ENCODE measurements around the gene USF3. TPM values are rescaled to one million over a fixed set of nuclear protein-coding genes. Genes with fewer than 3 reads are reported as not detected.

USF3 gene, protein sequence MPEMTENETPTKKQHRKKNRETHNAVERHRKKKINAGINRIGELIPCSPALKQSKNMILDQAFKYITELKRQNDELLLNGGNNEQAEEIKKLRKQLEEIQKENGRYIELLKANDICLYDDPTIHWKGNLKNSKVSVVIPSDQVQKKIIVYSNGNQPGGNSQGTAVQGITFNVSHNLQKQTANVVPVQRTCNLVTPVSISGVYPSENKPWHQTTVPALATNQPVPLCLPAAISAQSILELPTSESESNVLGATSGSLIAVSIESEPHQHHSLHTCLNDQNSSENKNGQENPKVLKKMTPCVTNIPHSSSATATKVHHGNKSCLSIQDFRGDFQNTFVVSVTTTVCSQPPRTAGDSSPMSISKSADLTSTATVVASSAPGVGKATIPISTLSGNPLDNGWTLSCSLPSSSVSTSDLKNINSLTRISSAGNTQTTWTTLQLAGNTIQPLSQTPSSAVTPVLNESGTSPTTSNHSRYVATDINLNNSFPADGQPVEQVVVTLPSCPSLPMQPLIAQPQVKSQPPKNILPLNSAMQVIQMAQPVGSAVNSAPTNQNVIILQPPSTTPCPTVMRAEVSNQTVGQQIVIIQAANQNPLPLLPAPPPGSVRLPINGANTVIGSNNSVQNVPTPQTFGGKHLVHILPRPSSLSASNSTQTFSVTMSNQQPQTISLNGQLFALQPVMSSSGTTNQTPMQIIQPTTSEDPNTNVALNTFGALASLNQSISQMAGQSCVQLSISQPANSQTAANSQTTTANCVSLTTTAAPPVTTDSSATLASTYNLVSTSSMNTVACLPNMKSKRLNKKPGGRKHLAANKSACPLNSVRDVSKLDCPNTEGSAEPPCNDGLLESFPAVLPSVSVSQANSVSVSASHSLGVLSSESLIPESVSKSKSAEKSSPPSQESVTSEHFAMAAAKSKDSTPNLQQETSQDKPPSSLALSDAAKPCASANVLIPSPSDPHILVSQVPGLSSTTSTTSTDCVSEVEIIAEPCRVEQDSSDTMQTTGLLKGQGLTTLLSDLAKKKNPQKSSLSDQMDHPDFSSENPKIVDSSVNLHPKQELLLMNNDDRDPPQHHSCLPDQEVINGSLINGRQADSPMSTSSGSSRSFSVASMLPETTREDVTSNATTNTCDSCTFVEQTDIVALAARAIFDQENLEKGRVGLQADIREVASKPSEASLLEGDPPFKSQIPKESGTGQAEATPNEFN (N-terminal part only)
- total RNA-seq, result 32.8 TPM
- 1 to 10 TPM; 3.1 to 4.3 (median 3.4) TPM for polyA plus RNA-seq

DNA sequence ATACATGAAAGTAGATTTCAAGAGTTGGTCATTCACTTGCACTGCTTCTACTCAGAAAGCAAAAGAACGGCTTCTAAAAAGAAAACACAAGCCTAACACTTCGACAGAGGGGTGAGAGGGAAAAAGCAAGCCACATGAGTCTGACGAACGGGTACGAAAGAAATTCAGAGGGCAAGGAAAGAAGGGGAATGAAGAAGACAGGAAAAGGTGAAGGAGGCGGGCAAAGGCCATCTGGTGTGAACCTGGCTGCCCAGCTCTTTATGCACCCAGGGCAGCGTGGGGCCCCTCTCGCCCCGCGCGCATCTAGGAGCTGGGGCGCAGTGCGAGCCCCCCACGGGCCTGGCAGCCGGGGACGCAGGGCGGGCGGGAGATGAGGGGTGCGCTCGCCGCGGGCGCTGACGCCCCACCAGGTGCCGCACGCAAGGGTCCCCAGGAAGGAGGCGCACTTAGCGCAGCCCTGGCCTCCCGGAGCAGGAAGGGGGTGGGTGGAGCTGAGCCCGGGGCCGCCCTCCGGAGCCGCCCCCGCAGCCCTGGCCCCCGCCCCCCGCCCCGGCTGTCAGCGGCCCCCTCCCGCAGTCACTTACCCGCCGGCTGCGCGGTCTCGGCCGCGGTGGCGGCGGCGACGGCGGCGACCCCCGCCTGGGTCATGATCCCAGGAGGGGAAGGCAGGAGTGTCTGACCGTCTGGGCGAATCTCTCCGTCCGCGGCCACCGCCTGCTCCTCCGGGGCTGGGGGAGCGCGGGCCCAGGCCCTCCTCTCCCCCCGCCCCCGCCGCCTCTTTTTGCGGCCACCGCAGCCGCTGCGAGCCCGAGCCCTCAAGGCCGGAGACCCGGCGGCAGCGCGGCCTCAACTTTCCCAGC is at the start of gene USF3:
Gene USF3, minus strand, starts transcription at position 857 of the 860 bp plus-strand sequence. CDS start 21,764 bp downstream, outside the sequence.
- H3K4me3 ChIP-seq (ENCODE audit: low read depth, low read length), result peak within 1 kb of the TSS; percentile 99
- DNase-seq (peak; percentile 82 to 88 (median 85)), ATAC-seq (ENCODE audit: low read depth in 2 of 2) (peak; percentile 67 to 70)
- H3K36me3 Mint-ChIP-seq, result no peaks in the 10 kb centered on the region
- no peaks in the 10 kb centered on the region for H3K27me3 Mint-ChIP-seq
- H3K9me3 ChIP-seq (ENCODE audit: control insufficient read depth in 2 of 2, low read length in 2 of 2), result no peaks in the 10 kb centered on the region
- H3K27me3 ChIP-seq (ENCODE audit: control insufficient read depth, insufficient read depth, low read length), result no peaks in the 10 kb centered on the region
- no peaks in the 10 kb centered on the region for H3K36me3 ChIP-seq (ENCODE audit: control insufficient read depth, insufficient read depth, low read length)
- peaks cover 13 to 34% (median 26%) of the 10 kb centered on the region in 4 donors for H3K4me1 Mint-ChIP-seq
- H3K27ac Mint-ChIP-seq, result peak within 1 kb of the TSS; percentile 95 to 98 (median 97)
- peak within 1 kb of the TSS; percentile 94 to 100 (median 99) for H3K4me3 Mint-ChIP-seq
- no peaks in the 10 kb centered on the region for H3K9me3 Mint-ChIP-seq
- peaks cover 31% of the 10 kb centered on the region for H3K4me1 ChIP-seq (ENCODE audit: control insufficient read depth, insufficient read depth, low read length, poor library complexity, severe bottlenecking)
- peak within 1 kb of the TSS; percentile 97 for H3K27ac ChIP-seq (ENCODE audit: insufficient read depth, low read length, poor library complexity, severe bottlenecking)

- H3K4me3 Mint-ChIP-seq, result peak within 1 kb of the TSS; percentile 95 to 100 (median 98)
- Histone ChIP-seq H3K4me1 (ENCODE audit: control insufficient read depth, insufficient read depth, low read length, poor library complexity, severe bottlenecking) (peaks cover 61% of the 10 kb centered on the region), H3K9me3 (ENCODE audit: control insufficient read depth in 2 of 2, low read length in 2 of 2) (no peaks in the 10 kb centered on the region), H3K27me3 (ENCODE audit: control insufficient read depth, insufficient read depth, low read length) (no peaks in the 10 kb centered on the region), H3K36me3 (ENCODE audit: control insufficient read depth, insufficient read depth, low read length) (no peaks in the 10 kb centered on the region), H3K27ac (ENCODE audit: insufficient read depth, low read length, poor library complexity, severe bottlenecking) (peak within 1 kb of the TSS; percentile 100), H3K4me3 (ENCODE audit: low read depth, low read length) (peak within 1 kb of the TSS; percentile 89)
- no peaks in the 10 kb centered on the region for H3K36me3 Mint-ChIP-seq
- H3K27me3 Mint-ChIP-seq, result peaks cover 10% of the 10 kb centered on the region
- peak within 1 kb of the TSS; percentile 100 for H3K27ac Mint-ChIP-seq
- ATAC-seq (ENCODE audit: low read depth in 2 of 2) (peak; percentile 73 to 77), DNase-seq (peak; percentile 89 to 94 (median 93))
- no peaks in the 10 kb centered on the region for H3K9me3 Mint-ChIP-seq
- peaks cover 34 to 69% (median 46%) of the 10 kb centered on the region in 4 donors for H3K4me1 Mint-ChIP-seq
Observed at GRCh38 chr3:113745756-113746547, 49.5 kb upstream of the USF3 start, which contains the start of gene NAA50. TSS of gene NAA50 (minus strand) at chr3:113746249. CDS start at chr3:113745949, 300 bp downstream.

GRCh38 chr3:113744941-113745755 is 48.7 kb upstream of the USF3 start:
- H3K4me3 Mint-ChIP-seq, result peak overlapping the region; percentile 95 to 100 (median 98)
- H3K27me3 ChIP-seq (ENCODE audit: control insufficient read depth, insufficient read depth, low read length), result no peaks in the 10 kb centered on the region
- DNase-seq (peak; percentile 77 to 93 (median 85)), ATAC-seq (ENCODE audit: low read depth in 2 of 2) (peak; percentile 78 to 80)
- no peaks in the 10 kb centered on the region for H3K36me3 Mint-ChIP-seq
- H3K9me3 ChIP-seq (ENCODE audit: control insufficient read depth in 2 of 2, low read length in 2 of 2), result no peaks in the 10 kb centered on the region
- peak overlapping the region; percentile 89 for H3K4me3 ChIP-seq (ENCODE audit: low read depth, low read length)
- H3K27ac Mint-ChIP-seq, result peak overlapping the region; percentile 100
- H3K9me3 Mint-ChIP-seq, result no peaks in the 10 kb centered on the region
- peak overlapping the region; percentile 100 for H3K27ac ChIP-seq (ENCODE audit: insufficient read depth, low read length, poor library complexity, severe bottlenecking)
- peaks cover 34 to 74% (median 48%) of the 10 kb centered on the region in 4 donors for H3K4me1 Mint-ChIP-seq
- peaks cover 62% of the 10 kb centered on the region for H3K4me1 ChIP-seq (ENCODE audit: control insufficient read depth, insufficient read depth, low read length, poor library complexity, severe bottlenecking)
- no peaks in the 10 kb centered on the region for H3K36me3 ChIP-seq (ENCODE audit: control insufficient read depth, insufficient read depth, low read length)
- peaks cover 10% of the 10 kb centered on the region for H3K27me3 Mint-ChIP-seq

DNA sequence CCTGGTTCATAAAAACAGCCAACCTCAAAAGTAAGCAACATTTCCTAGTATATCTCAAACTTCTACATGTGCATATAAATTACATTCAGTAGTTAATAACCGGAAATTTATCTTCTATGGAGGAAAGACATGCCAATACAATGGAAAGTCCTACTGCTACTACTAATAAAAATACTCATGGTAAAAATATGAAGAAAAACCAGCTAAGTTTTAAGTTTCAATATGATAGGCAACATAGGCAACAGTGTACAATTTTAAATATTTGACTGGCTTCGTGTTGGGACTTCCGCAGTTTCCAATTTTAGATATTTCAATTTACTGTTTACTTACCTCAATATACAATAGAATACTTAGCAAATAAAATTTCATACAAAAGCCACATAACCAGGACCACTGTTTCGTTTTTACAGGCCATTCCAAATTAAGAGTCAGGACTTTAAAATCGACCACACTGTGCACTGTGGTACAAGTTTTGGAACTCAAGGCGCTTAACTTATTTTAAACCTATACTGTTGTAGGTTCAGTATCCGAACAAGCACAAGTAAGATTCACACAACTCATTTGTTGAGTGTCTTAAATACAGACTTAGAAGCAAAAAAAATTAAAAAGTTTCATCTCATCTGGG is 46.7 kb upstream of the USF3 start:
- H3K27me3 ChIP-seq (ENCODE audit: control insufficient read depth, insufficient read depth, low read length), result no peaks in the 10 kb centered on the region
- H3K4me1 Mint-ChIP-seq, result peaks cover 28 to 69% (median 45%) of the 10 kb centered on the region in 4 donors
- no peaks in the 10 kb centered on the region for H3K36me3 Mint-ChIP-seq
- no peaks in the 10 kb centered on the region for H3K36me3 ChIP-seq (ENCODE audit: control insufficient read depth, insufficient read depth, low read length)
- no peak overlapping the region for H3K27ac ChIP-seq (ENCODE audit: insufficient read depth, low read length, poor library complexity, severe bottlenecking)
- no peaks in the 10 kb centered on the region for H3K9me3 ChIP-seq (ENCODE audit: control insufficient read depth in 2 of 2, low read length in 2 of 2)
- peak overlapping the region; percentile 65 to 92 (median 67) for H3K27ac Mint-ChIP-seq
- peak overlapping the region; percentile 63 for H3K4me3 ChIP-seq (ENCODE audit: low read depth, low read length)
- peak overlapping the region; percentile 95 to 100 (median 98) for H3K4me3 Mint-ChIP-seq
- peaks cover 10% of the 10 kb centered on the region for H3K27me3 Mint-ChIP-seq
- H3K9me3 Mint-ChIP-seq, result no peaks in the 10 kb centered on the region
- peak in 1 of 3 donors; percentile 8 for DNase-seq
- H3K4me1 ChIP-seq (ENCODE audit: control insufficient read depth, insufficient read depth, low read length, poor library complexity, severe bottlenecking), result peaks cover 61% of the 10 kb centered on the region
- no peak for ATAC-seq (ENCODE audit: low read depth in 2 of 2)

GRCh38 chr3:113741620-113742019 is 45.2 kb upstream of the USF3 start:
- H3K27ac Mint-ChIP-seq, result peak overlapping the region in 2 of 3 donors; percentile 6 to 67
- H3K27ac ChIP-seq (ENCODE audit: insufficient read depth, low read length, poor library complexity, severe bottlenecking), result peak overlapping the region; percentile 65
- no peaks in the 10 kb centered on the region for H3K27me3 ChIP-seq (ENCODE audit: control insufficient read depth, insufficient read depth, low read length)
- ATAC-seq (ENCODE audit: low read depth in 2 of 2) (no peak), DNase-seq (no peak)
- H3K36me3 Mint-ChIP-seq, result no peaks in the 10 kb centered on the region
- H3K36me3 ChIP-seq (ENCODE audit: control insufficient read depth, insufficient read depth, low read length), result no peaks in the 10 kb centered on the region
- H3K27me3 Mint-ChIP-seq, result peaks cover 9% of the 10 kb centered on the region
- no peaks in the 10 kb centered on the region for H3K9me3 ChIP-seq (ENCODE audit: control insufficient read depth in 2 of 2, low read length in 2 of 2)
- H3K4me3 Mint-ChIP-seq, result peak overlapping the region in 3 of 4 donors; percentile 36 to 95 (median 79)
- H3K9me3 Mint-ChIP-seq, result no peaks in the 10 kb centered on the region
- peak overlapping the region; percentile 63 for H3K4me3 ChIP-seq (ENCODE audit: low read depth, low read length)
- H3K4me1 Mint-ChIP-seq, result peaks cover 38 to 75% (median 46%) of the 10 kb centered on the region in 4 donors
- H3K4me1 ChIP-seq (ENCODE audit: control insufficient read depth, insufficient read depth, low read length, poor library complexity, severe bottlenecking), result peaks cover 53% of the 10 kb centered on the region
